AG09319 (cell line): ENCODE measurements around the gene KCNN3.

Source experiments
- DNase-seq: peaks from one replicate; pipeline ENCODE4 v3.0.0-alpha.2; 2010; ENCODE audit warnings: low read depth; ENCODE audit errors: extremely low read depth
- CTCF ChIP-seq: IDR thresholded peaks from 2 replicates; pipeline ENCODE4 v1.5.1; 2011; ENCODE audit warnings: low read depth, mild to moderate bottlenecking, inconsistent platforms, low read length, moderate library complexity

The KCNN3 gene

GRCh38 chr1:154802982-154803920 lies 66.8 kb downstream of the KCNN3 start:
- no peak for TF ChIP-seq CTCF
- no peak for DNase-seq

GRCh38 chr1:154802336-154802969 lies 67.6 kb downstream of the KCNN3 start:
- TF ChIP-seq CTCF = no peak
- no peak for DNase-seq

- no peak for DNase-seq
- TF ChIP-seq CTCF = no peak
Observed at GRCh38 chr1:154801234-154802011, 68.7 kb downstream of the KCNN3 start.

- TF ChIP-seq CTCF = no peak
- DNase-seq = no peak
Observed at GRCh38 chr1:154799188-154799587, 70.9 kb downstream of the KCNN3 start.

- TF ChIP-seq CTCF = no peak
Observed at GRCh38 chr1:154798645-154799044, 71.4 kb downstream of the KCNN3 start.

GRCh38 chr1:154797175-154797574 lies 72.9 kb downstream of the KCNN3 start:
- no peak for DNase-seq
- TF ChIP-seq CTCF = no peak

More at GRCh38 chr1:154798645-154799044, 71.4 kb downstream of the KCNN3 start:
- DNase-seq = no peak
